GM19238 (cell line): ENCODE data around the gene OR4E1.
A peak's percentile ranks its signal among the peaks of the same experiment; 100 is the strongest.
"Not testable (repeated sequence)": the region's sequence is repeated elsewhere in the genome, so short reads cannot be mapped to it uniquely, and the experiment has no call there.

ENCODE experiments used
- DNase-seq: peaks from one replicate; pipeline ENCODE4 v3.0.0; 2011; ENCODE audit warnings: low spot score; ENCODE audit not compliant: insufficient read length

OR4E1 gene, protein sequence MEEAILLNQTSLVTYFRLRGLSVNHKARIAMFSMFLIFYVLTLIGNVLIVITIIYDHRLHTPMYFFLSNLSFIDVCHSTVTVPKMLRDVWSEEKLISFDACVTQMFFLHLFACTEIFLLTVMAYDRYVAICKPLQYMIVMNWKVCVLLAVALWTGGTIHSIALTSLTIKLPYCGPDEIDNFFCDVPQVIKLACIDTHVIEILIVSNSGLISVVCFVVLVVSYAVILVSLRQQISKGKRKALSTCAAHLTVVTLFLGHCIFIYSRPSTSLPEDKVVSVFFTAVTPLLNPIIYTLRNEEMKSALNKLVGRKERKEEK

DNA sequence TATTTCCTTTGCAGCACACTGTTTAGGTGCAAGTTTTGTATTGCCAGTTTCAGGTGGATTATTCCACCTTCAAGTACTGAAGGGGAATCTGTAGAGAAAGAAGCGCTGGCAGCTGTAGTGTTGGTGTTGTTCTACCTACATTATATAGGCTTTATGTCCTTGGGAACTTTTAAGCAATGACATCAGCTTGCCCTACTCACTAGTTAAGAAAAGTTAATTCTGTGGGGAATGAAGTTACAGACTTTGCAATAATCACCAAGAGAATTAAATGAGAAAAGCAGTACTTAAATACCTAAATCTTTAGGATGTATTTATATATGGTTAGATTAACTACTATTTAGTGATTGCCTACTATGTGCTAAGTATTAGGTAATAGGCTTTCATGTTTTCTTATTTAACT, at the start of gene OR4E1:
OR4E1 (minus strand) TSS at position 101 of the 400 bp plus-strand sequence. CDS start 2,883 bp downstream, outside the sequence.
- DNase-seq, result no peak

GRCh38 chr14:21721504-21721903, 47.9 kb upstream of the OR4E1 start:
- DNase-seq, result no peak

GRCh38 chr14:21719841-21720240, 46.2 kb upstream of the OR4E1 start:
- no peak for DNase-seq

DNA sequence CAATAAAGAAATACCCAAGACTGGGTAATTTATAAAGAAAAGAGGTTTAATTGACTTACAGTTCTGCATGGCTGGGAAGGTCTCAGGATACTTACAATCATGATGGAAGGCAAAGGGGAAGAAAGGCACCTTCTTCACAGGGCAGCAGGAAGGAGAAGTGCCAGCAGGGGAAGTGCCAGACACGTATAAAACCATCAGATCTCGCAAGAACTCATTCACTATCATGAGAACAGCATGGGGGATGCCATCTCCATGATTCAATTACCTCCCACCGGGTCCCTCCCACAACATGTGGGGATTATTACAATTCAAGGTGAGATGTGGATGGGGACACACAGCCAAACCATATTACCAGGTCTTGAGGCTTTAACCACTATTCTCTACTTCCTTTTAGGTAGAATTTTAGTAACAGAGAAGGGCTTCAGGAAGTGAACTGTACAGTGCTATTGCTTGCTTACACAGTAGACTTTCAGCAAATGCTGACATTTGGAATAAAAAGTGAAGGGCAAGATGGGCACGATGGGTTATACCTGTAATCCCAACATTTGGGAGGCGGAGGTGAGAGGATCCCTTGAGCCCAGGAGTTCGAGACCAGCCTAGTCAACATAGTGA, 40.8 kb upstream of the OR4E1 start:
- no peak for DNase-seq

GRCh38 chr14:21712036-21712435, 38.4 kb upstream of the OR4E1 start:
- no peak for DNase-seq

- DNase-seq, result peak; percentile 3
These were observed 37.8 kb upstream of the OR4E1 start for GRCh38 chr14:21711360-21711961.

- no peak for DNase-seq
These were observed 30.7 kb upstream of the OR4E1 start for GRCh38 chr14:21704338-21704737.

- DNase-seq, result no peak
These were observed 30.0 kb upstream of the OR4E1 start for GRCh38 chr14:21703357-21704326.

DNA sequence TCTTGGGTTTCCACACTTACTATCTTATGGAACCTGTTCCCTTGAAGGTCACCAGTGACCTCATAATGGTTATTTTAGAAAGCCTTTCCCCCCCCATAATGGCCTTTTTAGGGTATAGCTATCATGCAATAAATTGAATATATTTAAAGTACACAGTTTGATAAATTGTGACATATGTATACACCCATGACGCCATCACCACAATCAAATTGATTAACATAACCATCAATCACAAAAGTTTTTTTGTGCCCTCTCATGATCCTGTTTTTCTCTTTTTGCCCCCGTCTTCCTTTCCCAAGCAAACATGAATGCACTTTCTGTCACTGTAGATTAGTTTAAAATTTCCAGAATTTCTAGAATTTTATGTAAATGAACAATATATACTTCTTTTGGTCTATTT, 28.7 kb upstream of the OR4E1 start:
- no peak for DNase-seq

DNA sequence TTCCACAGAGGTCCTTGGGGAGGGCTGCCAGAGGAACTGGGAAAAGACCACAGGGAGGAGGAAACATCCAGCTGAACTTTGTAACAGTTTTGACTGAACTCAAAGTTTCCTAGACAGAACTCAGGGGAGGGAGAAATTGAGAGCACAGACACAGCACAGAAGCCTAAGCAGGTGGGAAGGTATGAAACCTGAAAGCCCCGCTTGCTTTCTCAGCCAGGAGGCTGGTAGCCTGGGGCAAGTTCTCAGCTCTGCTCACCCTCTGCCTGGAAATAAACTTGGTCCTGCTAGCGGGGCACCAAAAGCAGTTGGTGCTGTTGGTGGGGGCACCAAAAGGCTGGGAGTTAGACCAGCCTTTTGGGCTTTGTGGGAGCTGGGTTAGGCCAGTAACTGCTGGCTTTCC, 25.9 kb upstream of the OR4E1 start:
- no peak for DNase-seq

GRCh38 chr14:21698538-21698937, 24.9 kb upstream of the OR4E1 start:
- DNase-seq, result not testable (repeated sequence)

DNA sequence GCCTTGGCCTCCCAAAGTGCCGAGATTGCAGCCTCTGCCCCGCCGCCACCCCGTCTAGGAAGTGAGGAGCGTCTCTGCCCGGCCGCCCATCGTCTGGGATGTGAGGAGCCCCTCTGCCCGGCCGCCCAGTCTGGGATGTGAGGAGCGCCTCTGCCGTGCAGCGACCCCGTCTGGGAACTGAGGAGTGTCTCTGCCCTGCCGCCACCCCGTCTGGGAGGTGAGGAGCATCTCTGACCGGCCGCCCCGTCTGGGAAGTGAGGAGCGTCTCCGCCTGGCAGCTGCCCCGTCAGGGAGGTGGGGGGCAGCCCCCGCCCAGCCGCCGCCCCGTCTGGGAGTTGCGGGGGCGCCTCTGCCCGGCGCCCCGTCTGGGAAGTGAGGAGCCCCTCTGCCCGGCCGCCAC, 24.0 kb upstream of the OR4E1 start:
- DNase-seq, result not testable (repeated sequence)

DNA sequence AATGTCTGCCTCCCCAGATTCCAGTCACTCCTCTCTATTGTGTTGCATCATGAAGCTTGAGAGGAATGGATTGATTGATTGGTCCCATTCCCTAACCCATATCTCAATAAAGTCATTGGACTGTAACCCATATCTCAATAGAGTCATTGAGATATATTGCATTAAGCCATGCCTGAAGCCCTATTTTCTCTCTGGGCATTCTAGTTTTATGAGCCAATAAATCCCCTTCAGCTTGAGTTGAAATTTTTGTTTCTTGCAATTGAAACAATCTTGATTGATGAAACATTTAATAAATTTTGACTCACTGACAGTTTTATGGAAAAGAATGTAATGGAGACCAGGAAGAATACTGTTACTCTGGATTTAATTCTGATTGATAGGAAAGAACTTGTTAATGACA, 20.8 kb upstream of the OR4E1 start:
- no peak for DNase-seq

DNA sequence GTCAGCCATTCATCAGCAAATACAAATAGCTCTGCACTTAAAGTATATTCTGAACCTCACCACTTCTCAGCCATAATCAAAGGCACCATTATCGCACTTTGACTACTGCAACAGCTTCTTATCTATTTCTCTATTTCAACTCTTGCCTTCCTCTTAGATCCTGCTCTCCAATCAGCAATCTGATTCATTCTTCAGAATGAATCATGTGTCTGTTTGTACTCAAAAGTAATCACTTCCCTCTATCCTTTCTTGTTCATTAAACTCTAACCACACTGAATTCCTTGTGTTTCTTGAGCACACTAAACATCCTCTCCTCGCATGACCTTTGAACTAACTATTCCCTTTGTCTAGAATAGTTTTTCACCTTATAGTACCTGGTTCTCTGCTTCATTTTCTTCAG, 12.8 kb upstream of the OR4E1 start:
- DNase-seq, result no peak

- DNase-seq, result no peak
These were observed 6.5 kb upstream of the OR4E1 start for GRCh38 chr14:21680072-21680471.

GRCh38 chr14:21675566-21675965, 1.9 kb upstream of the OR4E1 start:
- DNase-seq, result no peak

DNA sequence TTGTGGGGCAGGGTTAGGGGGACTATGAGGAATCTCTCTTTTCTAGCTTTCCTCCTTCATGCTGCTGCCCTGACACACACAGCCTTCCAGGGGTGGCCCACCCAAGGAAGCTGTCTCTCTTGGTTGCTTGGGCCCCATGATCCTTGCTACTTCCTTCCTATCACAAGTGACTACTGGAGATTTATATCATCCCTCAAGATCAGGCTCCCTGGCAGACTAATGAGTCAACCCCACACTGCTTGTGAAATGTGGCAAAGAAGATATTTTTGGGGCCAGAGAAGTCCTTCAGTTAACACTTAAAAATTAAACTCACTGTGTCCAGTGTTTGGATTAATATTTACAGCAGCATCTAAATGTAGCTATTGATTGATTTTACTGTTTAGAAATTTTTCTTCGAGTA, 1.5 kb downstream of the OR4E1 start:
- no peak for DNase-seq

DNA sequence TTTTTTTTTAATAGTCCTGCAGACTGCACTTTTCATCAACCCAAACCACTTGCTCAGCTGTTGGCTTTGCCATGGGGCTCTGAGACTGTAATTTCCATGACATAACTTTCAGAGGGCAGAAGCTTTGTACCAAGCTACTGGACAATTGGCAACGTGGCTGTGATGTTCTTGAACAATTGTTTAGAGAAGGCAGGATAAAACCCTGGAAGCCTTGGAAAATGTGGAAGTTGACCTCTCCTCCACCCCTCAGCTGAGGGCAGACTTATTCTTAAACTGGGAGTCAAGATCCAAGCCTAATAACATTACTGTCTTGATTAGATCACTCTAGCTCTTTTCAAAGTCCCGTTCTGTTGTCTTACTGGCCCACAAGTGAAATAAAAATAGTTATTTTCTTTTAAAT, 2.2 kb downstream of the OR4E1 start:
- no peak for DNase-seq

DNA sequence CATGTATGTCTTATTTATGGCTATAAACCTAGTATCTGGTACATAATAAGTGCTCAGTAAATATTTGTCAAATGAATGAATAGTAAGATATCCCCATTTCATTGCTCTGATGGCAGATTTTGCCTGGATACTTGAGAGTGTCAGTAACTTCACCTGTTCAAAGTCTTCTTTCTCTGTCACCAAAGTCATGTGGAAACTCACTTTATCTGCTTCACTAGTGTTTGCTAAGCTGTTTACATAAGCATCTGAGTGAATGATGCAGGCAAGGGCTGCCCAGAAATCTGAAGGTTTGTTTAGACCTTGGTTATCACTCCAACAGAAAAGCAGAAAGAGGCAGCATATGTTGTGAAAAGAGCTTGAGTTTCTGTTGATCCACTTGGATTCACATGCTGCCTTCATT, 4.3 kb downstream of the OR4E1 start:
- DNase-seq, result no peak

DNA sequence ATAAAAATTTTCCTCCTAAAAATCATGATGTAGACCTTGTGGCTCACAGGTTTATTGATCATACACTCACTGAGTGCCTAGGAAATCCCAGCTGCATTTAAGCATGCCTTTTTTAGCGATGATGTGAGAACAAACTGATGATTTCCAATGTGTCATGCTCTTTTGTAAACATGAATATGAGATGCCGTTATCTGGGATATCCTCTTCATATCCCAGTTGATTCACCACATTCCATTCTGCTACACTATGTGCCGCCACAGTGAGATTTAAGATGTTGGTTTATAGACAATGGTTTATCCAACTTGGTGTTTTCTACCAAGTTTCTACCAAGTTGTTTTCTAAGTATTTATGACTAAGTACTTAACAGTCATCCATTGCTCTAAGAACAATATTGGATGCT, 5.2 kb downstream of the OR4E1 start:
- no peak for DNase-seq

- DNase-seq, result no peak
These were observed 16.6 kb downstream of the OR4E1 start for GRCh38 chr14:21656980-21657379.

- DNase-seq, result no peak
These were observed 19.4 kb downstream of the OR4E1 start for GRCh38 chr14:21654215-21654614.
